ENCODE data around the gene ATE1.

GRCh38 chr10:121803611-121804010, 124.2 kb downstream of the ATE1 start:
- TF ChIP-seq FOXK2 (IDR thresholded peaks at IDR 0.05) (no peak), ELF4 (IDR thresholded peaks at IDR 0.05) (no peak), SUZ12 (IDR thresholded peaks at IDR 0.05) (no peak), SP1 (IDR thresholded peaks at IDR 0.05) (no peak), FOXM1 (IDR thresholded peaks at IDR 0.05; ENCODE audit: borderline replicate concordance) (no peak), BHLHE40 (IDR thresholded peaks at IDR 0.05; ENCODE audit: borderline replicate concordance) (no peak), LEF1 (IDR thresholded peaks at IDR 0.05; ENCODE audit: borderline replicate concordance) (no peak), ARNT (IDR thresholded peaks at IDR 0.05) (no peak), FOXA1 (IDR thresholded peaks at IDR 0.05) (no peak)
- TF ChIP-seq, protein P1, sequence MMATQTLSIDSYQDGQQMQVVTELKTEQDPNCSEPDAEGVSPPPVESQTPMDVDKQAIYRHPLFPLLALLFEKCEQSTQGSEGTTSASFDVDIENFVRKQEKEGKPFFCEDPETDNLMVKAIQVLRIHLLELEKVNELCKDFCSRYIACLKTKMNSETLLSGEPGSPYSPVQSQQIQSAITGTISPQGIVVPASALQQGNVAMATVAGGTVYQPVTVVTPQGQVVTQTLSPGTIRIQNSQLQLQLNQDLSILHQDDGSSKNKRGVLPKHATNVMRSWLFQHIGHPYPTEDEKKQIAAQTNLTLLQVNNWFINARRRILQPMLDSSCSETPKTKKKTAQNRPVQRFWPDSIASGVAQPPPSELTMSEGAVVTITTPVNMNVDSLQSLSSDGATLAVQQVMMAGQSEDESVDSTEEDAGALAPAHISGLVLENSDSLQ (IDR thresholded peaks at IDR 0.05): no peak

Data from HEK293T (cell line).